HepG2 (cell line): ENCODE results near the gene TNFSF11. TPM values are rescaled to one million over a fixed set of nuclear protein-coding genes. Genes with fewer than 3 reads are reported as not detected.

Source experiments
- ATAC-seq: fragments of 200-7000 bp; cut with Tn5 transposase; 3 replicates; pipeline ENCODE4 v1.9.1; 2020; ENCODE audit warnings: mild to moderate bottlenecking, moderate library complexity
- BruUV-seq: library from RNA; stranded (reverse); fragments of 400-500 nt; replicated peaks from 2 replicates; lab custom pipeline; 2021; lab: Mats Ljungman, UMichigan
- CTCF ChIA-PET: fragments of 300-600 bp; formaldehyde crosslinking; extraction: SDS; loops from one replicate; lab custom pipeline; 2021; ENCODE audit warnings: low total read pairs, inconsistent platforms, low intra/inter-chr PET ratio; lab: Yijun Ruan, JAX
- POLR2A ChIA-PET: fragments of 350-600 bp; sonication (Branson Sonifier 250); formaldehyde crosslinking; loops from one replicate; lab custom pipeline; 2020; ENCODE audit warnings: antibody characterized with exemption, inconsistent platforms; lab: Yijun Ruan, JAX
- DNase-seq: peaks from one replicate; pipeline ENCODE4 v3.0.0-alpha.2; 2015; ENCODE audit warnings: low spot score
- FAIRE-seq: peaks from 3 replicates; lab custom pipeline; 2011; peaks lifted over from hg19 to GRCh38; lab: Jason Lieb, UNC
- H2AFZ ChIP-seq: one replicate; pipeline ENCODE4 v1.6.1; 2011; ENCODE audit warnings: low read length, inconsistent platforms
- H3K27ac ChIP-seq: fragments of 300-600 bp; 3 replicates; pipeline ENCODE4 v1.8.0; 2011; ENCODE audit warnings: mixed run types, mild to moderate bottlenecking, mixed read lengths, low read length, inconsistent platforms; ENCODE audit not compliant: insufficient read depth; ENCODE audit errors: extremely low read length
- H3K27me3 ChIP-seq, 2 experiments: fragments of 200-600 bp in 1 of 2; 2 replicates in 1 of 2; 3 replicates in 1 of 2; pipeline versions ENCODE4 v1.6.0 to v1.8.0; 2011; ENCODE audit warnings: low read length in 2 of 2, mild to moderate bottlenecking in 2 of 2, moderate library complexity in 2 of 2, inconsistent platforms in 1 of 2; ENCODE audit not compliant: insufficient read depth in 2 of 2, control insufficient read depth in 1 of 2
- H3K36me3 ChIP-seq, 2 experiments: fragments of 200-600 bp in 1 of 2; replicated peaks in 1 of 2; 2 replicates in 1 of 2; 3 replicates in 1 of 2; pipeline versions ENCODE4 v1.5.1 to v1.8.0; 2011; ENCODE audit warnings: low read length in 2 of 2, inconsistent platforms in 1 of 2; ENCODE audit not compliant: insufficient read depth in 2 of 2, control insufficient read depth in 1 of 2
- H3K4me1 ChIP-seq: 2 replicates; pipeline ENCODE4 v1.5.1; 2012; ENCODE audit warnings: low read length, inconsistent platforms; ENCODE audit not compliant: insufficient read depth
- H3K4me2 ChIP-seq: 2 replicates; pipeline ENCODE4 v1.6.0; 2011; ENCODE audit warnings: low read depth, low read length, inconsistent platforms
- H3K4me3 ChIP-seq, 3 experiments: fragments of 200-600 bp in 1 of 3; sonication (generic), shearing (Covaris generic) in 1 of 3; replicated peaks in 1 of 3; 2 replicates each; pipeline ENCODE4 v1.5.1; 2011 to 2016; ENCODE audit warnings: low read length in 3 of 3, inconsistent platforms in 2 of 3, low read depth in 2 of 3, mild to moderate bottlenecking in 2 of 3, control low read depth in 1 of 3, mixed read lengths in 1 of 3; ENCODE audit not compliant: insufficient read depth in 1 of 3
- H3K79me2 ChIP-seq: one replicate; pipeline ENCODE4 v1.6.1; 2011; ENCODE audit warnings: low read length, inconsistent platforms; ENCODE audit not compliant: insufficient read depth
- H3K9ac ChIP-seq: 2 replicates; pipeline ENCODE4 v1.6.0; 2011; ENCODE audit warnings: mild to moderate bottlenecking, low read depth, low read length, inconsistent platforms; ENCODE audit not compliant: insufficient read depth
- H3K9me3 ChIP-seq: 2 replicates; pipeline ENCODE4 v1.5.1; 2012; ENCODE audit warnings: mild to moderate bottlenecking, low read length
- H4K20me1 ChIP-seq: 2 replicates; pipeline ENCODE4 v1.6.0; 2011; ENCODE audit warnings: inconsistent platforms, mild to moderate bottlenecking, low read length, moderate library complexity; ENCODE audit not compliant: insufficient read depth
- ARID4A ChIP-seq: sonication (generic); formaldehyde crosslinking; IDR thresholded peaks from 2 replicates; pipeline ENCODE4 v1.5.0; 2020; ENCODE audit warnings: mild to moderate bottlenecking, missing genetic modification reagents, borderline replicate concordance
- CEBPB ChIP-seq: IDR thresholded peaks from 2 replicates; pipeline ENCODE4 v1.6.1; 2011; ENCODE audit warnings: low read depth, low read length, improper control_type of control experiment, borderline replicate concordance
- GTF2F1 ChIP-seq: fragments of 150-350 bp; IDR thresholded peaks from 2 replicates; pipeline ENCODE4 v1.6.1; 2014; ENCODE audit warnings: low read length
- RFX5 ChIP-seq: IDR thresholded peaks from 2 replicates; pipeline ENCODE4 v1.6.1; 2011; ENCODE audit warnings: low read depth, low read length, improper control_type of control experiment
- ZNF142 ChIP-seq: sonication (generic); formaldehyde crosslinking; IDR thresholded peaks from 2 replicates; pipeline ENCODE4 v1.4.0; 2020; ENCODE audit warnings: missing genetic modification reagents
- ZNF629 ChIP-seq: sonication (generic); formaldehyde crosslinking; conservative IDR thresholded peaks from 2 replicates; pipeline ENCODE4 v1.5.0; 2020; ENCODE audit warnings: missing genetic modification reagents
- WGBS: methylation state at CpG from one replicate; pipeline ENCODE4 v1.1.6; 2017; ENCODE audit warnings: low lambda C conversion rate; 5-methylcytosine and 5-hydroxymethylcytosine counted together
- in situ Hi-C: cut with HindIII; loops from 2 replicates; pipeline ENCODE4 v1.10.0; 2017; ENCODE audit warnings: low pct_unique_long_range_greater_than_20kb; ENCODE audit not compliant: extremely low pct_ligation_motif_present
- intact Hi-C: fragments of 100-400 bp; cut with micrococcal nuclease; formaldehyde crosslinking; loops from one replicate; pipeline ENCODE4 v1.10.0; 2022; ENCODE audit not compliant: unreplicated experiment
- polyA plus RNA-seq, 8 experiments: library from polyadenylated mRNA; depleted of rRNA in 3 of 8; stranded (reverse) in 7 of 8; unstranded in 1 of 8; fragments of >200 nt; fragmentation: Illumina TruSeq in 4 of 8; extraction: Trizol in 4 of 8; gene quantifications; 2 replicates each; pipeline versions ENCODE4 v1.2.1 to v1.2.3, GENCODE V29; 2011 to 2016; ENCODE audit warnings: low read depth in 4 of 8, missing spikeins in 1 of 8, mixed read lengths in 1 of 8; ENCODE audit not compliant: insufficient read depth in 1 of 8
- total RNA-seq, 5 experiments: library from RNA; depleted of rRNA; stranded (reverse); fragments of >200 nt; fragmentation: Illumina TruSeq; extraction: Trizol; gene quantifications; 2 replicates each; pipeline ENCODE4 v1.2.3, GENCODE V29; 2016; ENCODE audit warnings: low read depth in 1 of 5

TNFSF11 gene
- total and polyA plus RNA-seq, 2 of the 13 experiments (the other 11 are each of a cell fraction or from before 2014, with no cell fraction given) = 0.03 TPM; not detected in 1

- no peak for FAIRE-seq
Measured at GRCh38 chr13:42628666-42629065, 54.7 kb downstream of the TNFSF11 start.

GRCh38 chr13:42631181-42631580 is 57.2 kb downstream of the TNFSF11 start:
- Histone ChIP-seq H3K9ac (no peak overlapping the region), H4K20me1 (no peaks in the 10 kb centered on the region), H3K4me1 (no peaks in the 10 kb centered on the region), H2AFZ (no peak overlapping the region), H3K4me2 (no peak overlapping the region), H3K9me3 (no peaks in the 10 kb centered on the region), H3K36me3 (no peaks in the 10 kb centered on the region), H3K27ac (no peak overlapping the region), H3K27me3 (no peaks in the 10 kb centered on the region), H3K79me2 (no peaks in the 10 kb centered on the region), H3K4me3 (no peak overlapping the region)
- 0% methylated on average over 1 of the region's 1 CpG for WGBS
- ATAC-seq = no peak
- no peak for FAIRE-seq
- in situ Hi-C loops = no loop called here
- BruUV-seq = no TSS peak
- intact Hi-C loops = no loop called here
- no peak for DNase-seq
- TF ChIP-seq ZNF142 (no peak), ARID4A (CRISPR knock-in tag) (no peak), GTF2F1 (no peak), ZNF629 (CRISPR knock-in tag) (no peak)
- CTCF ChIA-PET = no interaction called here
- POLR2A ChIA-PET = no interaction called here

More at GRCh38 chr13:42628666-42629065, 54.7 kb downstream of the TNFSF11 start:
- no peaks in the 10 kb centered on the region for H4K20me1 ChIP-seq
- no peak overlapping the region for H3K27ac ChIP-seq
- TF ChIP-seq RFX5 (no peak), CEBPB (0 out of 2 replicates have a peak, but pooled peaks have one; percentile 9)
- CTCF ChIA-PET = no interaction called here
- no peak for DNase-seq
- H3K9ac ChIP-seq = no peak overlapping the region
- H3K79me2 ChIP-seq = no peaks in the 10 kb centered on the region
- no TSS peak for BruUV-seq
- WGBS = 0% methylated on average over 5 of the region's 5 CpGs
- H3K4me2 ChIP-seq = no peak overlapping the region
- no peaks in the 10 kb centered on the region for H3K4me1 ChIP-seq
- H3K9me3 ChIP-seq = no peaks in the 10 kb centered on the region
- no peak for ATAC-seq
- H2AFZ ChIP-seq = no peak overlapping the region
- no peaks in the 10 kb centered on the region for H3K36me3 ChIP-seq
- H3K27me3 ChIP-seq = no peaks in the 10 kb centered on the region
- POLR2A ChIA-PET = no interaction called here
- in situ Hi-C loops = no loop called here
- H3K4me3 ChIP-seq = no peak overlapping the region
- intact Hi-C loops = no loop called here
